DOHH2 (cell line): ENCODE results near the gene TARS2.

Experiments used
- EZH2phosphoT487 ChIP-seq: fragments of 200-600 bp; sonication (generic); IDR thresholded peaks from 2 replicates; pipeline ENCODE4 v1.6.1; 2017; ENCODE audit warnings: borderline replicate concordance, mild to moderate bottlenecking, antibody characterized with exemption, low read length, moderate library complexity, mixed read lengths
- TF ChIP-seq, protein P1 (sequence below): fragments of 200-600 bp; sonication (generic); IDR thresholded peaks from one replicate; pipeline ENCODE4 v1.5.1; 2014; ENCODE audit warnings: antibody characterized with exemption, mild to moderate bottlenecking, low read depth, low read length; ENCODE audit not compliant: poor library complexity, severe bottlenecking

DNA sequence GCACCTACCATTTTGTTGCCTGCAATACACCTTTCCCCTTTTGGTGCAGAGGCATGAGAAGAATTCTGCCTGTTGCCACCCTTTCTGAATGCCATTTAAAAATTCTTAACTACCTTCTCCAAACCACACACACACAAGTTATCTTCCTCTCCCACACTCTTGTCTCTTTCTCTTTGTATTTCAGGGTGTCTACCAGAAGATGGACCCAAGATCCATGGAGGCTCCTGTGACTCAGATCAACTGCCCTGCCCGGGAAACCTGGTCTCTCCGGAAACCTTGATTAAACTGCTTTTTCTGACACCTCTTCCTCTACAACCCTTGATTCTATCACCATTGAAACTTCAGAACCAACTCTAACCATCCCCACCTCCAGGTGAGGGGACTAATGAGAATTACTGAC, 2.4 kb upstream of the TARS2 start:
- TF ChIP-seq, protein P1, sequence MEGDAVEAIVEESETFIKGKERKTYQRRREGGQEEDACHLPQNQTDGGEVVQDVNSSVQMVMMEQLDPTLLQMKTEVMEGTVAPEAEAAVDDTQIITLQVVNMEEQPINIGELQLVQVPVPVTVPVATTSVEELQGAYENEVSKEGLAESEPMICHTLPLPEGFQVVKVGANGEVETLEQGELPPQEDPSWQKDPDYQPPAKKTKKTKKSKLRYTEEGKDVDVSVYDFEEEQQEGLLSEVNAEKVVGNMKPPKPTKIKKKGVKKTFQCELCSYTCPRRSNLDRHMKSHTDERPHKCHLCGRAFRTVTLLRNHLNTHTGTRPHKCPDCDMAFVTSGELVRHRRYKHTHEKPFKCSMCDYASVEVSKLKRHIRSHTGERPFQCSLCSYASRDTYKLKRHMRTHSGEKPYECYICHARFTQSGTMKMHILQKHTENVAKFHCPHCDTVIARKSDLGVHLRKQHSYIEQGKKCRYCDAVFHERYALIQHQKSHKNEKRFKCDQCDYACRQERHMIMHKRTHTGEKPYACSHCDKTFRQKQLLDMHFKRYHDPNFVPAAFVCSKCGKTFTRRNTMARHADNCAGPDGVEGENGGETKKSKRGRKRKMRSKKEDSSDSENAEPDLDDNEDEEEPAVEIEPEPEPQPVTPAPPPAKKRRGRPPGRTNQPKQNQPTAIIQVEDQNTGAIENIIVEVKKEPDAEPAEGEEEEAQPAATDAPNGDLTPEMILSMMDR, result no peak
- TF ChIP-seq EZH2phosphoT487, result no peak
